ENCODE measurements around the gene C6orf89. TPM values are rescaled to one million over a fixed set of nuclear protein-coding genes. Genes with fewer than 3 reads are reported as not detected.

Gene C6orf89
- total and polyA plus RNA-seq, 2 of the 8 experiments (the other 6 are each of a cell fraction or from before 2014, with no cell fraction given): 4.6 to 12.3 TPM

DNA sequence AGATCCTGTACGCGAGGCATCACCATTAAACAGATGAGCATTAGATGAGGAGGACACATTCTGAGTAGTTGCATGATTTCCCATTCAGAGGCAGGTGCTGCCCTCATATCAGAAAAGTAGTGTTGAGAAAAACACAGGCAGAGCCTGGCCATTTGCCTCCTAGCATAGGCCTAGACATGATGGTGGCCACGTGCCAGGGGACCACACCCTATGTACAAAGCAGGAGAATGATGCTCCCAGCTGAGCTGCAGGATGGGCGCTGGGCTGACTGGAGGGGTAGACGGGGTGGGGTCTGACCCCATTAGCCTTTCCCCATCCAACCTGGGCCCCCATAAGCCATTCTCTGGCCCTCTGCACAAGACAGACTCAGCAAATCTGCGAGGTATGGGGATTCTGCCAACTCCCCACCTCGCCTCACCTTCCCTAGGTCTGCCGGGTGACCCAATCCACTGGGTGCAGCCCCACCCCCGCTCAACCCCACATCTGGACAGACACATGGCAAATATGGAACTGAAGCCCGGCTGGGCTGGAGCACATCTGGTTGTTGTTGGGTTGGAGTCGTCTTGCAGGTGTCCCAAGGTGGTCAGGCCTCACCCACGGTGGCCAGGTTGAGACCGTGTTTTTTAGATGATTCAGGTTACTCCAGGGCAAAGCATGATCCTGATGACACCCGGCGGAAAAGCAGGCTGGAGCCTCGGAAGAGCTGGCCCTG is 82.7 kb downstream of the C6orf89 start:
- Histone ChIP-seq H4K8ac (ENCODE audit: extremely low read depth, insufficient read depth, low read length) (no peak overlapping the region), H3K27me3 (replicated peaks in 1 of 4; ENCODE audit: control insufficient read depth in 3 of 4, extremely low read depth in 1 of 4, insufficient read depth in 3 of 4, low read length in 3 of 4) (no peaks in the 10 kb centered on the region), H3K79me1 (ENCODE audit: low read depth, low read length) (no peaks in the 10 kb centered on the region; the same call in 1 of the 2 replicates), H3K9me3 (ENCODE audit: insufficient read depth in 2 of 2, low read depth in 1 of 2, low read length in 1 of 2) (no peaks in the 10 kb centered on the region), H2BK120ac (replicated peaks; ENCODE audit: low read depth, low read length) (no peak overlapping the region), H2BK5ac (ENCODE audit: low read depth, low read length) (no peak overlapping the region), H3K4me1 (replicated peaks in 1 of 4; ENCODE audit: control insufficient read depth in 3 of 4, insufficient read depth in 4 of 4, low read length in 3 of 4) (peaks cover 0 to 3% (median 2%) of the 10 kb centered on the region in 4 experiments; a peak in 3 of 7 replicates), H4K5ac (ENCODE audit: insufficient read length, low read depth, low read length) (no peak overlapping the region), H2BK15ac (ENCODE audit: low read length) (no peak overlapping the region), H3K14ac (ENCODE audit: insufficient read length) (no peak overlapping the region), H3K4me2 (ENCODE audit: insufficient read depth in 1 of 2, low read depth in 2 of 2, low read length in 2 of 2) (no peak overlapping the region), H2BK12ac (ENCODE audit: low read depth, low read length) (no peak overlapping the region), H2AFZ (ENCODE audit: low read length) (no peak overlapping the region), H4K91ac (replicated peaks; ENCODE audit: insufficient read length, low read length) (no peak overlapping the region), H3K4ac (replicated peaks; ENCODE audit: insufficient read length, low read depth, low read length) (no peak overlapping the region), H3K18ac (ENCODE audit: extremely low read depth, low read length) (no peak overlapping the region), H3K23me2 (ENCODE audit: low read depth, low read length) (no peaks in the 10 kb centered on the region), H3K9ac (replicated peaks in 1 of 4; ENCODE audit: extremely low read depth in 1 of 4, low read depth in 3 of 4, low read length in 3 of 4) (no peak overlapping the region), H3K56ac (replicated peaks; ENCODE audit: insufficient read length, low read depth, low read length) (no peak overlapping the region), H4K20me1 (replicated peaks in 1 of 2; ENCODE audit: control insufficient read depth in 1 of 2, insufficient read depth in 2 of 2, low read length in 2 of 2) (peaks cover 3 to 6% of the 10 kb centered on the region in 2 experiments), H3K4me3 (ENCODE audit: extremely low read depth in 1 of 4, insufficient read depth in 2 of 4, low read depth in 3 of 4, low read length in 4 of 4) (no peak overlapping the region), H3K27ac (ENCODE audit: low read depth, low read length) (no peak overlapping the region), H3K36me3 (ENCODE audit: control insufficient read depth in 2 of 4, insufficient read depth in 4 of 4, low read length in 3 of 4) (peaks cover 35 to 58% (median 53%) of the 10 kb centered on the region in 4 experiments), H2AK5ac (ENCODE audit: low read depth, low read length) (no peak overlapping the region), H3K79me2 (ENCODE audit: control insufficient read depth in 1 of 2, insufficient read depth in 2 of 2, low read length in 2 of 2) (no peaks in the 10 kb centered on the region), H2BK20ac (ENCODE audit: low read length) (no peak overlapping the region), H3K23ac (ENCODE audit: insufficient read length) (no peak overlapping the region)
- TF ChIP-seq EGR1 (IDR thresholded peaks at IDR 0.05; ENCODE audit: borderline replicate concordance, low read depth, low read length): no peak
- TF ChIP-seq SP4 (IDR thresholded peaks at IDR 0.05; ENCODE audit: low read length): no peak
- DNase-seq (ENCODE audit: low read depth in 1 of 2, low spot score in 2 of 2): no peak
- FAIRE-seq: no peak
- ChIA-PET CTCF (ENCODE audit: partially characterized antibody) (interaction anchor here (2.0 kb wide), 1 partner anchor 9 kb away, joined by 9 read pairs; no protein-coding TSS in a partner anchor), POLR2A (ENCODE audit: partially characterized antibody) (interaction anchor here (1.5 kb wide), 1 partner anchor 12 kb away, joined by 3 read pairs; no protein-coding TSS in a partner anchor)
- 86% methylated on average over 16 of the region's 16 CpGs; no CpG with 5 or more reads in 1 of the 2 experiments for WGBS, 2 experiments (ENCODE audit: extremely low coverage in 1 of 2, insufficient coverage in 1 of 2, insufficient read length in 1 of 2, insufficient replicate concordance in 2 of 2, low coverage in 1 of 2, low lambda C conversion rate in 2 of 2, missing lambda C conversion rate in 1 of 2)
